HG03558 (cell line): ENCODE results near the gene CYTH1.

ENCODE experiments used
- ATAC-seq: cut with Tn5 transposase; IDR thresholded peaks from one replicate; pipeline ENCODE4 v1.9.1; 2021; ENCODE audit warnings: moderate number of reproducible peaks; ENCODE audit not compliant: unreplicated experiment; ENCODE audit errors: extremely low read depth

CYTH1 gene

DNA sequence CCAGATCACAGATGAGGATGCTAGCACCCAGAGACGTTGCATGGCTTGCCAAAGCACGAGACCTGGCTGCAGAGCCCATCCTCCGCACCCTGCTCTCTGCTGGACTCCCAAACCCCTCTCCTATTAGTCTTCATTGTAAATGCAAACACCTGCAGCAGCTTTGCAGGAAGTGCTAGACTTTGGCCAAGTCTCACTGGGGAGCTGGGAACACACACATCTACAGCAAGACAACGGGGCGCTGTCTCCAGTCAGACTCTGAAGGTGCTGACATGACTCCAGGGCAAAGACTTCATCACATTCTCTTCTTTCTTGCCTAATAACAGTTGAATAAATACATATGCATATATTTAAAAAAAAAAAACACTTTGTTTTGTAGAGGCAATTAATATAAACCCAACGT is 43.8 kb downstream of the CYTH1 start:
- no peak for ATAC-seq

DNA sequence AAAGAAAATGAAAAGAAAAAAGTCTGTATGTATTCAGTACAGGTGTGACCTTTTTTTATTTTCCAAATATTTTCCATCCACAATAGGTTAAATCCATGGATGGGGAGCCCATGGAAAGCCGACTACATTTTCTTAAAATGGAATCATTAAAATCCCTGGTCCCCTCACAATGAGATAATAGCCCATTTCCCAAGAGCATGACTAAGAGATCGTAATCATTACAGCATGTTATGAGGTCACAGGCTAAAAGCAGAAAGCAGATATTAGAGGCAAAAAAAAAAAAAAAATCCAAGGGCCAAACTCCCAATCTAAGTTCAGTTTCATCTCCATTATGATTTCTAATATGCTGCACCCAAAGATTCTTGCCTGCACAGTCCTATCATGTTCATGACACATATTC is 44.7 kb downstream of the CYTH1 start:
- no peak for ATAC-seq

DNA sequence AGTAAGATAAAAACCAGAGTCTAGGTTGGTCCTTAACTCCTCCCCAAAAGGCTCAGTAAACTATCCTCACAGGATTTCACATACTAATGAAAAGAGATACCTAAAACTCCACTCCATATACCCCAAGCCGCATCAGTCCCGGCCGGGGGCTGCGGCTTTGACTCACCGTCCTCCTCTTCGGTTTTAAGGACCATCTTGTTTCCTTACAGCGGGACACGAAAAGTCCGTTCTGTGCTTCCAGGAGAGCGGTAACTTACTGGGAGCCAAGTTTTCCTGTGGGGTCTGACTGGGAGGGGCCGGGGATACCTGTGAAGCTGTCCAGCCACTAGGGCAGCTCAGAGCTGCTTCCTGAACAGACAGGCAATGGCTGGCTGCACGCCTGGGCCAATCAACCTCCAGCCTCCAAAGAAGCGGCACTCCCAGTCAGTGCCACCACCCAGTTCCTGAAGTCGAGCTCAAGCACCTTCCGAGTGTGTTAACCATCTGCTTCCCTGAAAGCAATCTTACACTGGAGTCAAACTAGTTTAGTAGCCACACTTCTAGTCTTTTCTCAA is 45.5 kb downstream of the CYTH1 start:
- ATAC-seq, result no peak

DNA sequence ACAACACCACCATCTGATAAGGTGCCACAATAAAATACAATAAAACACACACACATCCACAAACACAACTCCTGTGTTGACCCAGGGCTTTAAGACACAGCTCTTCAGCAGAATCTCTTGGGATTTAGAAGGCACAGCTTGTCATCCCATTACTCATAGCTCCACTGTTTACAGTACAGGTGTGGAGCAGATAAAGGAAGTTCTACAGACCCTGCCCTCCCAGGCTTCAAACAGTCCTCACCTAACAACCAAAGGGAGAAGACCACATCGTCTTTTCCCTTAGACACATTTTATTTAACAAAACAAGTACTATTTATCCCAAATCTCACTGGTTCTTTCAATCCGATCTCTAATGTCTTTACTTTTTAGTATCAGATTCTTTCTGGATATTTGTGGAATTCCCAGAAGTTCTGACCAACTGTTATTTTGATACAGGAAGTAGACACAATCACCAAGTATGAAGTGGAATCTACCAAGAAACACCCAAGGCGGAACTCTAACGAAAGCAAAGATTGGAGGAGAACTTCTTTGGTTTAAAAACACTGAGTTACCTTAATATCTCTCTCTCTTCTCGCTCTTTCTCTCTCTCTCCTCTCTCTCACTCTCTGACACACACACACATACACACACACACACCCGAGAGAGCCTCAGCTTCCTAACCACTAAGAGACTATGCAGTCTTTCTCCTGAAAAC is 46.1 kb downstream of the CYTH1 start:
- no peak for ATAC-seq

DNA sequence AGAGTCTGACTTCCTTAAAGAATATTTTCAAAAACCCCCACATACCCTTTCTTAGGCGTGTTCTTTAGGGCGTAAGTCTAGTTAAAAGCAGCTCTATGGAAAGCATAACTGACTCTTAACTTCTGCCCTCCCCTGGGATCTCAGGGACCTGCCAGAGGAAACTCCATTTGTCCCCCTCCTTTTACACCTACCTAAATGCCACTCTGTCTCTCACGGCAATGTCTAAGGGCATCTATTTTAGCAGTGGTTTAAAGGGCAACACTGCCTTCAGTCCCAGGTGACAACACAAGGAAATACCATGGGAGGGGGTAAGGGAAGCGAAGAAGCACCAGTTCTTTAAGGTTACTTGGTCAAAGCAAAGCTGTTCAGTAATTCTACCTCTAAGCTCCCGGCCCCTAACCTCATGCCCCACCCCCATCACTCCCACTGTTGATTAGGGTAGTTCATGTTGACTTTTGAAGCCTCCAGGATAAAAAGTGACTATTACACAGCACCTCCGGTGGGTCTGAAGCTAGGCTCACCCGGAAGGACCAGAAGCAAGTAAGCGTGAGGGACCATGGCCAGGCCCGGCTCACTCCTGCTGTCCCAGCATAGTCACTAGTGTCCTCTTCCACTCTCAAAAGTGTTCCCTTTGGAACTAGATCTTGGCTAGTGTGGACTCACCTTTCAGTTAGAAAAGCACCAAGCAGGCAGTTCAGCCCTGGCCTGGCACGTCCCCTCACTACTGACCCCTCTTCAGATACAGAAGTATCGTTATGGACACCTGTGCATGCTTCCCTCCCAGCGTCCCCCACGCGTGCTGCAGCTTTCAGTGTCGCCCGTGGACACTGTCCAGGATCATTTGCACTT is 47.1 kb downstream of the CYTH1 start:
- no peak for ATAC-seq

DNA sequence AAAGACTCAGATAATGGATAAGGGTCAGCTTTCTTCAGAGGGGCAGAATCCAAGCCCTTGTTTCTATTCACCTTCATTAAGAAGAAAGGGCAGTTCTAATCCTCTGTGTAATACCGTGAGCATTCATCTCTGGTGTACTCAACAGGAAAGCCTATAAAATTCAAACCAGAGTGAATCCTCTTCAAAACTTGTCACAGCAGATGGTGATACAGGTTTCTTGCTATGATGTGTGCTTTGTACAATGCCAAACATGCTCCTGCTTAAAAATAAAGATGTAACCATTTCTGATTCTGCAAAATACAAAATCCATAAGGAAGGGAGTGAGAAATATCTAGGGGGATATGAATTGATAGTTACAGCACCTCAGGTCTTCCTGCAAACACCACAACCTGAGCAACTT is 49.7 kb downstream of the CYTH1 start:
- no peak for ATAC-seq

DNA sequence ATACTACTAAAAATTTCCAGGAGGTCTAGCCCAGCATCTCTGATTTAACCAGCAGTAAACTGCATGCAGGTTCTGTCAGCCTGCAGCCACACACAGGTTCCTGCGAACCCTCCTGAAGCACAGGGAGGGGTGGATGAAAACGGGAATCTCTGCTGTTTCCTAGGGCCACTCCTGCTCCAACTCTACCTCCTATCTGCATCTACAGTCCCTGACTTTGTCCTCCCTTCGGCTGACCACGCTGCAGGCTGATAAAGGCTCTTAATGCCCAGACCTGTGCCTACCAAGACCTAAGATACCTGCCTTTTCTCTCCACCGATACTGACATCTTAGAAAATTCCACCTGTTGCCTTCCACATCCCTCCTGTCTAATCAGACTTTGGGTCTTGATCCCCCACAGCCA is 50.2 kb downstream of the CYTH1 start:
- ATAC-seq, result no peak

DNA sequence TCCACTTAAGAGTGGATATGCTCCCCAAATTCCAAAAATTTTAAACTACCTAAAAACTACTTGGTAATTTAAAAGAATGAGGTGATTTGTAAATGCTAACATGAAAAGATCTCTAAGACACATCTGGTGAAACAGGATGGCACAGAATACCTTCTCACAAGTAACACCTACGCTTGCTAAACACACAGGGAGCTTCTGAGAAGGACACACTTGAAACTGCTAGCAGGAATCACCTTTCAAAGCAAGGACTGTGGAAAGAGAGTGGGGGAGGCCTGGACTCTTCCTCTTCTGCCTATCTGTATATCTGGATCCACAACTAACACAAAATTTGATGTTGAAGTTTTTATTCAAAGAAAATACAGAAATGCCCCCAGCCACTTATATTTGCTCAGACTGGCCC is 52.4 kb downstream of the CYTH1 start:
- no peak for ATAC-seq

DNA sequence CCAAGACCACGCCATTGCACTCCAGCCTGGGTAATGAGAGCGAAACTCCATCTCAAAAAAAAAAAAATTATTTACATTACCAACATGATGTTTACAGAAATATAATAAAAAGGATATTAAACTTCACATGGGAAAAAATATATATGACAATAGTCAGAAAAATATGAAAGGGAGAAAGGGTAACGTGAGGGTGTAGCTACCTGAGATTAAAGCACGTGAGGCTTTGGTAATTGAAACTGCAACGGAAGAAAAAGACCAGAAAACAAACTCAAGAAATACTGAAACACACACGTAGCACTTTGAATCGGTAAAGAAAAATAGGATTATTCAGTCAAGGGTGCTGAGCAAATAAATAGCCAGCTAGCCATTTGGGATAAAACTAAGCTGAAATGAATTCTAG is 53.6 kb downstream of the CYTH1 start:
- ATAC-seq, result no peak

DNA sequence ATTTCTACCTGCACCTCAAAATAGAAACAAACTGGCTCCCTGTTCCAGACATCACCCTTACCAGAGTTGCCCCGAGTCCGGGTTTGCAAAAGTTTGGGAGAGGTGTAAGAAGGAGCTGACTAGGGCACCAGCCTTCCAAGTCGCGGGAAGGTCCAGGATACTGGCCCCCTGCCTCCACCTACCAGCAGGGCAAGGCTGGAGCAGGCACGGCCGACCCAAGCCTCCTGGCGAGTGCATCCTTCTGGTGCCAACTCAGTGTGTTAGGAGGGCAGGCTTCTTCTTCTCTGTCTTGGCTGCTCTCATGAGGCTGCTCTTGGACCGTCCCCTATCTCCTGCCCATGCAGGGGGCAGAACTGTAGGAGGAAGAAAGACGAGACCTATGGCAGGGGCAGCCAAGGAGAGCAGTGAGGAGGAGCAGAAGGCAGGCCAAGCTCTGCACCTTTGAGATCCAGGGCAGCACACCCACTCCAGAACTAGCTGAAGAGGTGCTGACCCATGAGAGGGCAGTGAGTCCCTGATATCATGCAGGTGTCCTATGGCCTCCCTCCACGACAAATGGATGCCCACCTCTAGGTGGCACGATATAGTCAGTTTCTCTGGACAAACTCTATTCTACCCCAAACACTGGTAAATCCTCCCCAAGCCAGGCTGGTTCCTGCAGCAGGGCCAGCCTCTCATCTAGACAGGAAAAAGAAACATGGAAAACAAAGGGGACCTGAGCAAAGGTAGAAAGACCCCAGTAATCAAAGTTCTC is 54.4 kb downstream of the CYTH1 start:
- no peak for ATAC-seq

DNA sequence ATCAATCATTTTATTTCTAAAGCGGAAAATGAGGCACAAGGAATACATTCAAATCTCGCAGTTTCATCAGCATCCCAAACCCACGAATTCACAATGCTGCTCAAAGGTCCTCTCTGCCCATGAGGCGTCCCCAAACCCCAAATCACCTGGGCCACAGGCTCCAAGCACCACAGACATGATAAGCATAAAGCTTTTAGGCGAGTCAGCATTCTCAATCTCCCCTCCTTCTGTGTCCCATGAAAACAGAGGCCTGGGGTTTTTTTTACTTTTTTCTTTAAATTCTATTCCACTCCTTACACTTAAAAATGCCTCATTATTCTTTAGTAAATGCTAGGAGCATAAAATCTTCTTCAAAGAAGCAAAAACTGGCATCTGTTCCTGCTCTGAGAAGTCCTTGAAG is 55.0 kb downstream of the CYTH1 start:
- ATAC-seq, result no peak

DNA sequence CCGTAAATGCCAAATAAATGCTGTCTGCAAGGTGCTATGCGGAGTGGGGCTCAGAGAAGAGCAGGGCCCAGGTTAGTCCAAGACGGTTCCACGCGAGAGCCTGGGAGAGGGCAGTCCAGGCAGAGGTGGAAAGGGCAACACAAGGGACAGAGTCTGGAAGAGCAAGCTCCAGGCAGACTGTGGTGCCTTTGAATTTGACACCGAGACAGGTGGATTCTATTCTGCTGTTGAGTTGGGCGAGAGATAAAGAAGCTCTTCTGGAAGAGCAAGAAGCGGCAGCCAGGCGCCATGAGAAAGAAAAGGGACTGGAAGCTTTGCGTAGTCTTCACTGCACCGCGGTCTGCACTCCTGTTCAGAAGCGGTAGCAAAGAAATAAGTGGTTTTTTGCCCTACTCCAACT is 55.6 kb downstream of the CYTH1 start:
- ATAC-seq, result no peak

DNA sequence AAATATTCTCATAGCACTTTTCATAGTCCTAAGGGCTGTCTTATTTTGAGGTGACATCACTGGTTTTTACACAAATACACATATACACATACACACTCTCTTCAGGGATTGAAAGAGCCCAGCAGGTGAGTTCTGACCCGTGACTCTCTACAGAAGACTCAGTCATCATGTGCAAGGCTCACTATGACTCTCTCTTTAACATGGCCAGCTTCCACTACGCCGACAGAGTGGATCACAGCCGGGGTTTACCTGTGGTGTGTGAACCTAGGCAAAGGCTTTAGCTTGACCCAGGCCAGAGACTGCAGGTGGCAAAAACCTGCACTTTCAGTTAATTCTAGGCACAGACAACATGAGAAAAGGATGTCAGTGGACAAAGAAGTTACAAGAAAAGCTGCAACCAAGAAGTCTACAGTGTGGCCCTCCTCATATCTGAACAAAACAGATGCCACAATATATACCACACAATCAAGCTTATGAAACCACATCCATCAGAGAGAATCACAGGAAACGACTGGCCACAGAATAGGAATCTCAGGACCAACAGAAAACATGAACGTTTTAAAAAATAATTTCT is 56.5 kb downstream of the CYTH1 start:
- ATAC-seq, result no peak

DNA sequence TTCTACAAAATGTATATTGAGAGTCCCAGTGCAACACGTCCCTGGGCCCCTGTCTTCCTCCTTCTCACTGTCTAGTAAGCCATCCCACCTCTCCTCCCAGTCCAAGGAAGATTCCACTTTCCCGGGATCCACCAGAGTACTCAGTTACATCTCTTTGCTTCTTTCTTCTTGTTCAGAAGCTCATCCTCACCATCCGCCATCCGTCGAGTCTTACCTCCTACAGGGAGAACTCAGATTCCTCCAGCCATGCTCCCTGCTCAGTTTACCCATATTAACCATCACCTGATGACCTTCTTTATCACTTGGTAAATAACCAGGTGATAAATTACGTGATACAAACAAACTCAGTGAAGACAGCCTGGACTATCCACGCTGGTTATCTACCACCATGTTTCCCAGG is 57.1 kb downstream of the CYTH1 start:
- ATAC-seq, result no peak

DNA sequence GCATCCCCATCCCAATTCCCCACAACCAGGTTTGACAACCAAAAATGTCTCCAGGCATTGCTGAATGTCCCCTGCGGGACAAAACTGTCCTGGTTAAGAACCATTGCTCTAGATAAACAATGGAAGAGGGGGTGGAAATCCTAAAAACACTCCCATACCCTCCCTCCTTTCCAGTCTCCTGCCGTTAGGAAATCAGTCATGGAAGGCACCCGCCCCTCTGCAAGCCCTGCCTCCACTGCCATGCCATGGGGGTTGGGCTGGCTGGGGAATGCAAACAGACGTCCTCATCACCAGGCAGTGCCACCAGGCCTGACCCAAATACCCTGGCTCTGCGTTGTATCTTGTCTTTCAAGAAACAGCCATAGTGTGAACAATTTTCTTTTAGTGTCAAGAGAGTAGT is 57.5 kb downstream of the CYTH1 start:
- no peak for ATAC-seq

DNA sequence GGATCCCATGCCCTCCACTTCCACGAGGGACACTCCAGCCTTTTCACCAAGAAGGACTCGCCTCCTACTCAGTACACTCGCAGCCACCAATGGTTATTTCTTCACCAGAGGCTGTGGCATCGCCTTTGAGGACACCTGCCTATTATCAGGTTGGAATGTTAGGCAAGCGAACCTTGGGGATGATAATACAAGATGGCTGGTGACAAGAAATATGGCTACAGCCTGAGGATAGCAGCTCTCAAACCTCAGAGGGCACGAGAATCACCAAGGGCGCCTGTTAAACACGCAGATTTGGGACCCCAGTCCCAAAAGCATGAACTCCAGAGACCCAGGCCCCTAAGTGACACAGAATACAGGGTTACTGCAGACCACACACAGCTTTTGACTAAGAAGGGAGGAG is 58.1 kb downstream of the CYTH1 start:
- ATAC-seq, result no peak

DNA sequence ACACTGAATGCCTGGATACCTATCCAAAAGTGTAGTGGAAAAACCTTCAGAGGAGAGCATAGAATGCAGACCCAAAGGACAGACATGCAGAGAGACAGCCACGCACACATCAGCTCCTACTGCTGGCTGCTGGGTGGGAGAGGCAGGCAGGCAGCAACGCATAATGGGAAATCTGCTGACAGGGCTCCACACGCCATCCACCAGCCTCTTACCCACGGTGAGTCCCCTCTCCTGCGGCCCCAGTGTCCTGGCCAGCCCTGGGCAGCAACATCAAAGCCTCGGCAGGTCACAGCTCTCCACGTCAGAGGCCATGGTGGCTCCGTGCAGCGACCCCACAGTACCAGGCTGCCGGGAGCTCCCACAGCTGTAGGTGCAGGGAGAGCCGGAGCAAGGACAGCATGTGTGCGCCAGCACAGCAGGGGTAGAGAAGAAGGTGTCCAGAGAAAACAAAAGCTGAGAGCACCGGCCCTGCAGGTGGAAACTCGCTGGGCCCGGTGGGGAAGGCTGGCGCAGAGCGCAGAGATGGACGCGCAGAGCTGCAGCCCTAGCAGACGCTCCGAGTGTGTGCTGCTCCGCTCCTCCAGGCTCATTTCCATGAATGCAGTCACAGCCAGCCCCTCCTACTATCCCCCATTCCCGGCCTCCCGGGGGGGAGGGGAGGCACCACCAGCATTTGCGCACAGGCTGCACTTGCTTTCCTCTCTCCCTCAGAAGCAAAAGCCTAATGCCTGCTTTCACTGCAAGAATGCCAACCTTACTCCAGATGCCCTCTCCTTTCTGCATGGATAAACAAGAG is 58.9 kb downstream of the CYTH1 start:
- ATAC-seq, result no peak

DNA sequence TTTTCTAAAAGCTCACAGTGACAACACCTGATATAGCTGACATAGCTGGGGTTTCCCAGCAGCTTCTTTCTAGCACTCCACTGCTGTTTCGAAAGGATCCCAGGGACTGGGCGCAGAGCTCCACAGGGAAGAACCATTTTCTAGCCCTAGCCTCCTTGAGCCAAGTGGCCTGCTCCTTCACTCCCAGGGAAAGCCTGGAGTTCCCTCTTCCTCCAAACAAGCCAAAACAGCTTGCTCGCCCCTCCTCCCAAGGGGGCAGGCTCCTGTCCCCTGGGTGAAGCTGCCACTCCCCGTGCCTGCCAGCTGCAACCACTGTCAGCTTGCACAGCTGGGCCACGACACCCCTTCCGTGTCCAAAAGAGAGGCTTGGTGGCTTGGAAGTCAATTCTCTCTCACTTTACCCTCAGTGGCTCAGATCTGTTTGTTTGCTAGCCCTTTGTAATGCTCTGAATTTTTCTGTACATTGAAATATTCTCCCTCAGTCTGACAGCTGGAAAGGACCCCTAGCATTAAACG is 59.8 kb downstream of the CYTH1 start:
- no peak for ATAC-seq

DNA sequence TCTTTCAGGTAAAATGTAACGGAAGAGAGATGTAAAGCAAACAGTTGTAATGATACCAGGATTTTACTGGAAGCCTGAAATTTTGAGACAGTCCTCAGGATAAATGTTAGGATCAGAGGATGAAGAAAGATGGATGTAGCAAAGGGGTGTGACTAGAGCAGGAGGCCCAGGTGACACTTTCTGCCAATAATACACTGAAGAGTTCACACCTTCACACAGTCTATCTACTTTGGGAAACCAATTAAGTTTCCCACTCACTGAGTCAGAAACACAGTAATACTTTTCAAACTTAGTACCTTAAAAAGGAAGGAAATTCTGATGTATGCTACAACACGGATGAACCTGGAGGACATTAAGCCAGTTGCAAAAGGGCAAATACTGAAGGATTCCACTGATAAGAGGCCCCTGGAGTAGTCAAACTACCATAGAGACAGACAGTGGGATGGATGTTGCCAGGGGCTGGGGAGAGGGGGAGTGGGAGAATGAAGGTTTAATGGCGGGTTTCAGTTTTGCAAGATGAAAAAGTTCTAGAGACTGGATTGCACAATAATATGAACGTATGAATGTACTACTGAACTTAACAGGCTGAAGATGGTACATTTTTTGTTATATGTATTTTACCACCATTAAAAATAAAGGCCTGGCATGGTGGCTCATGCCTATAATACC is 62.3 kb downstream of the CYTH1 start:
- no peak for ATAC-seq
